Measurements from ENCODE around the gene TRMO.

TRMO gene

DNA sequence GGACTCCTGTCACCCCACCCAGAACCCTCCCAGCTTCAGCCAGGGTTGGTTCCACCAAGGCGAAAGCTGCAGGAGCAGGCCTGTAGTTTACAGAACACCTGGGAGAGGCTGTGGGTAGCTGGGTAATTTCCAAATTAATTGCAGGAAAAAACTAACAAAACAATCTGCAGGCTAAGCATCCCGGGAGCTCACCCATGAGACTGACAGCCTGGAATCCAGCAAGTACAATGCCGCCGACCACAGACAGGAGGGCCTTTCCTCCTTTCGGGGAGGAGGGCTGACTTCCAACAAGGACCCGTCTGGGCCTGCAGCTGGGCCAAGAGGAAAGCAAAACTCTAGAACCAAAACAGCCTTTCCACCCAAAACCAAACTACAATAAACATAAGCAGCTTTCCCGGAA is 59.0 kb downstream of the TRMO start:
- no peak for TF ChIP-seq NFIC (IDR thresholded peaks at IDR 0.05)
- no peak for TF ChIP-seq CEBPB (IDR thresholded peaks at IDR 0.05)
- TF ChIP-seq REST (IDR thresholded peaks at IDR 0.05; ENCODE audit: low read depth), result no peak
- no peak for TF ChIP-seq FOXM1 (IDR thresholded peaks at IDR 0.05; ENCODE audit: borderline replicate concordance, low read depth)
- no peak for TF ChIP-seq TAF1 (IDR thresholded peaks at IDR 0.05; ENCODE audit: low read depth)
- TF ChIP-seq RAD21 (IDR thresholded peaks at IDR 0.05; ENCODE audit: low read depth), result no peak
- no peak for TF ChIP-seq MAX (IDR thresholded peaks at IDR 0.05)
- TF ChIP-seq EGR1 (IDR thresholded peaks at IDR 0.05), result no peak
- TF ChIP-seq ZBTB7A (IDR thresholded peaks at IDR 0.05; ENCODE audit: low read depth), result no peak
- no peak for TF ChIP-seq CREB1 (IDR thresholded peaks at IDR 0.05; ENCODE audit: low read depth)
- TF ChIP-seq, protein P1, sequence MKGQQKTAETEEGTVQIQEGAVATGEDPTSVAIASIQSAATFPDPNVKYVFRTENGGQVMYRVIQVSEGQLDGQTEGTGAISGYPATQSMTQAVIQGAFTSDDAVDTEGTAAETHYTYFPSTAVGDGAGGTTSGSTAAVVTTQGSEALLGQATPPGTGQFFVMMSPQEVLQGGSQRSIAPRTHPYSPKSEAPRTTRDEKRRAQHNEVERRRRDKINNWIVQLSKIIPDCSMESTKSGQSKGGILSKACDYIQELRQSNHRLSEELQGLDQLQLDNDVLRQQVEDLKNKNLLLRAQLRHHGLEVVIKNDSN (IDR thresholded peaks at IDR 0.05), result no peak
- no peak for TF ChIP-seq TEAD4 (IDR thresholded peaks at IDR 0.05)
- no peak for TF ChIP-seq EP300 (IDR thresholded peaks at IDR 0.05; ENCODE audit: borderline replicate concordance)
- TF ChIP-seq TCF12 (IDR thresholded peaks at IDR 0.05; ENCODE audit: low read depth), result no peak
- no peak for TF ChIP-seq YY1 (IDR thresholded peaks at IDR 0.05; ENCODE audit: low read depth)

DNA sequence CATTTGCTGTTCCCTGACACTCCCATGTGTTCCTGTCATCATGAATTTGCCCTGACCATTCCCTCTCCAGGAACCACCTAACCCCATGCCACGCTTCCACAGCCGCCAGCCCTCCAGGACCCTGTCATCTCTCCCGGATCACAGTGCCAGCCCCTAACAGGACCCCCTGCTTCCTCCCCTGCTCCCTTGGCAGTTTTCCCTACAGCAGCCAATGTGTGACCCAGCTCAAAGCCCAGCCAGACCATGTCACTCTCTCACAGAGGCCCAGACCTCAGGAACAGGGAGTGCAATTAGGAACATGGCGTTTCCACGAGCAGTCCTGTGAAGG is 61.2 kb downstream of the TRMO start:
- TF ChIP-seq, protein P1 (IDR thresholded peaks at IDR 0.05), result no peak
- TF ChIP-seq EP300 (IDR thresholded peaks at IDR 0.05; ENCODE audit: borderline replicate concordance) (no peak), MAX (IDR thresholded peaks at IDR 0.05) (no peak), NFIC (IDR thresholded peaks at IDR 0.05) (no peak), CREB1 (IDR thresholded peaks at IDR 0.05; ENCODE audit: low read depth) (no peak), FOXM1 (IDR thresholded peaks at IDR 0.05; ENCODE audit: borderline replicate concordance, low read depth) (no peak), TCF12 (IDR thresholded peaks at IDR 0.05; ENCODE audit: low read depth) (no peak), EGR1 (IDR thresholded peaks at IDR 0.05) (no peak), RAD21 (IDR thresholded peaks at IDR 0.05; ENCODE audit: low read depth) (no peak), CEBPB (IDR thresholded peaks at IDR 0.05) (no peak), YY1 (IDR thresholded peaks at IDR 0.05; ENCODE audit: low read depth) (no peak)

- no peak for TF ChIP-seq EP300 (IDR thresholded peaks at IDR 0.05; ENCODE audit: borderline replicate concordance)
- no peak for TF ChIP-seq EGR1 (IDR thresholded peaks at IDR 0.05)
- TF ChIP-seq CEBPB (IDR thresholded peaks at IDR 0.05), result no peak
- no peak for TF ChIP-seq NFIC (IDR thresholded peaks at IDR 0.05)
- TF ChIP-seq MAX (IDR thresholded peaks at IDR 0.05), result no peak
- no peak for TF ChIP-seq TCF12 (IDR thresholded peaks at IDR 0.05; ENCODE audit: low read depth)
- TF ChIP-seq CREB1 (IDR thresholded peaks at IDR 0.05; ENCODE audit: low read depth), result no peak
- no peak for TF ChIP-seq TEAD4 (IDR thresholded peaks at IDR 0.05)
Measured at GRCh38 chr9:97860451-97861147, 61.7 kb downstream of the TRMO start.

DNA sequence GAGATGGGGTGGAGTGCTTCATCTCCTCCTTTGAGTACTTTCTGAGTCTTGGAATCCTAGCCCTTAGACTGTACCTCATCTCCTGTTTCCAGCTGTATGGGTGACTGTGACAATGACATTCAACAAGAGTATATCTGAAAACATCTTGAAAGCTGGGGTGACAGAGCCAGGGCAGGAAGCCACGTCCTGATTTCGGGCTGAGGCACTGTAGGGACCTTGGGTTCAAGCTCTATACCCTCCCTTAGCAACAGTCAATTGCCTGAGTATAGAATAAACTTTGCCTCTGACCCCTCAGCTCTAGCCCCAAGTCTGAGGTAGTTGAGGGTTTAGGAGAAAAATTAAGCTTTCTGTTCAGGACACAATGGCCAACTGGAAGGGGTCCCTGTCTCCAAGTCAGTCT is 63.0 kb downstream of the TRMO start:
- no peak for TF ChIP-seq CEBPB (IDR thresholded peaks at IDR 0.05)
- TF ChIP-seq YY1 (IDR thresholded peaks at IDR 0.05; ENCODE audit: low read depth), result no peak
- no peak for TF ChIP-seq TCF12 (IDR thresholded peaks at IDR 0.05; ENCODE audit: low read depth)
- no peak for TF ChIP-seq REST (IDR thresholded peaks at IDR 0.05; ENCODE audit: low read depth)
- no peak for TF ChIP-seq TAF1 (IDR thresholded peaks at IDR 0.05; ENCODE audit: low read depth)
- no peak for TF ChIP-seq EGR1 (IDR thresholded peaks at IDR 0.05)
- TF ChIP-seq TEAD4 (IDR thresholded peaks at IDR 0.05), result no peak
- no peak for TF ChIP-seq EP300 (IDR thresholded peaks at IDR 0.05; ENCODE audit: borderline replicate concordance)
- TF ChIP-seq, protein P1 (IDR thresholded peaks at IDR 0.05), result no peak
- no peak for TF ChIP-seq CREB1 (IDR thresholded peaks at IDR 0.05; ENCODE audit: low read depth)
- TF ChIP-seq MAX (IDR thresholded peaks at IDR 0.05), result no peak
- no peak for TF ChIP-seq ZBTB7A (IDR thresholded peaks at IDR 0.05; ENCODE audit: low read depth)
- no peak for TF ChIP-seq RAD21 (IDR thresholded peaks at IDR 0.05; ENCODE audit: low read depth)
- TF ChIP-seq NFIC (IDR thresholded peaks at IDR 0.05), result no peak
- no peak for TF ChIP-seq FOXM1 (IDR thresholded peaks at IDR 0.05; ENCODE audit: borderline replicate concordance, low read depth)

GRCh38 chr9:97858826-97859225 is 63.5 kb downstream of the TRMO start:
- TF ChIP-seq NFIC (IDR thresholded peaks at IDR 0.05), result no peak
- TF ChIP-seq YY1 (IDR thresholded peaks at IDR 0.05; ENCODE audit: low read depth), result no peak
- no peak for TF ChIP-seq EP300 (IDR thresholded peaks at IDR 0.05; ENCODE audit: borderline replicate concordance)
- TF ChIP-seq TCF12 (IDR thresholded peaks at IDR 0.05; ENCODE audit: low read depth), result no peak
- TF ChIP-seq CEBPB (IDR thresholded peaks at IDR 0.05), result no peak
- TF ChIP-seq REST (IDR thresholded peaks at IDR 0.05; ENCODE audit: low read depth), result no peak
- no peak for TF ChIP-seq CREB1 (IDR thresholded peaks at IDR 0.05; ENCODE audit: low read depth)
- no peak for TF ChIP-seq EGR1 (IDR thresholded peaks at IDR 0.05)
- no peak for TF ChIP-seq TEAD4 (IDR thresholded peaks at IDR 0.05)
- no peak for TF ChIP-seq TAF1 (IDR thresholded peaks at IDR 0.05; ENCODE audit: low read depth)
- TF ChIP-seq MAX (IDR thresholded peaks at IDR 0.05), result no peak
- TF ChIP-seq FOXM1 (IDR thresholded peaks at IDR 0.05; ENCODE audit: borderline replicate concordance, low read depth), result no peak
- TF ChIP-seq, protein P1 (IDR thresholded peaks at IDR 0.05), result no peak
- no peak for TF ChIP-seq RAD21 (IDR thresholded peaks at IDR 0.05; ENCODE audit: low read depth)
- no peak for TF ChIP-seq ZBTB7A (IDR thresholded peaks at IDR 0.05; ENCODE audit: low read depth)
